Activated gamma-delta T cell treated with anti-CD3 and anti-CD28 coated beads, Interleukin-2, amount 50 U/mL, for 16 hours (primary cell): ENCODE results near the gene RELL1.

Source experiments
- DNase-seq: peaks from one replicate; pipeline ENCODE4 v3.0.0-alpha.2; 2020; ENCODE audit warnings: low read depth

The RELL1 gene

GRCh38 chr4:37597034-37597433 is 89.1 kb downstream of the RELL1 start:
- no peak for DNase-seq

GRCh38 chr4:37595875-37596680 is 90.1 kb downstream of the RELL1 start:
- no peak for DNase-seq

GRCh38 chr4:37594099-37594498 is 92.1 kb downstream of the RELL1 start:
- no peak for DNase-seq

GRCh38 chr4:37591349-37591748 is 94.8 kb downstream of the RELL1 start:
- no peak for DNase-seq

GRCh38 chr4:37590016-37590415 is 96.2 kb downstream of the RELL1 start:
- no peak for DNase-seq

GRCh38 chr4:37588150-37588549 is 98.0 kb downstream of the RELL1 start:
- no peak for DNase-seq

GRCh38 chr4:37586194-37586593 is 100.0 kb downstream of the RELL1 start:
- DNase-seq, result no peak

GRCh38 chr4:37584493-37585060 is 101.6 kb downstream of the RELL1 start:
- no peak for DNase-seq

- DNase-seq, result no peak
These were observed 102.1 kb downstream of the RELL1 start for GRCh38 chr4:37584071-37584470.

- no peak for DNase-seq
These were observed 112.6 kb downstream of the RELL1 start for GRCh38 chr4:37573566-37573965.

GRCh38 chr4:37568489-37568888 is 117.7 kb downstream of the RELL1 start:
- DNase-seq, result no peak

- no peak for DNase-seq
These were observed 118.3 kb downstream of the RELL1 start for GRCh38 chr4:37567836-37568235.

- no peak for DNase-seq
These were observed 123.6 kb downstream of the RELL1 start for GRCh38 chr4:37562592-37562991.

GRCh38 chr4:37561803-37562207 is 124.4 kb downstream of the RELL1 start:
- DNase-seq, result no peak

GRCh38 chr4:37561196-37561802 is 124.9 kb downstream of the RELL1 start:
- DNase-seq, result no peak
